Measurements from ENCODE around the gene ADAM17. TPM values are rescaled to one million over a fixed set of nuclear protein-coding genes. Genes with fewer than 3 reads are reported as not detected.

ADAM17 gene
- total and polyA plus RNA-seq, 2 of the 8 experiments (the other 6 are each of a cell fraction or from before 2014, with no cell fraction given) = 6.5 to 23.5 TPM

DNA sequence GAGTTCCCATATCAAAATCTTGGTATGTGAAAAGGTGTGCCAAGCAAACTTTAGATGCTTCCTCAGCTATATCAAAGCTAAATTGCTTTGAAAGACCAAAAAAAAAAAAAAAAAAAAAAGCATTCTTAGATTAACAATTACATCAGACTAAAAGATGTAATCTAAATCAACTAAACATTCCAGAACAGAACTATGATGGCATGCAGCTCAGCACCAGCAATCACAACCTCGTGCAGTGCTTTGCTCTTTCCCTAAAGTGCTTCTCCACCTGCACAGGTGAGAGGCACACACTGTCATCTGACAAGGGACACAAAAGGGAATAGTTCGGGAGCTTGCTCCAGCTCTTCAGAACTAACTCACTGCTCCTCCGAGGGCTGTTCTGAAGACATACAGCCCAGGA is 37.5 kb downstream of the ADAM17 start:
- DNase-seq (ENCODE audit: low read depth in 1 of 2, low spot score in 2 of 2) = no peak
- CTCF ChIA-PET (ENCODE audit: partially characterized antibody) = interaction anchor here (0.6 to 1.3 kb wide), 4 partner anchors 17 to 376 kb away, joined by 3 to 7 read pairs (median 3); no protein-coding TSS in a partner anchor
- TF ChIP-seq SP2 (IDR thresholded peaks at IDR 0.05; ENCODE audit: low read length) (no peak), FOSL1 (IDR thresholded peaks at IDR 0.05; ENCODE audit: insufficient read depth, low read depth, low read length) (no peak), KDM1A (IDR thresholded peaks at IDR 0.05; ENCODE audit: borderline replicate concordance, low read length) (no peak), SAP30 (IDR thresholded peaks at IDR 0.05; ENCODE audit: insufficient read depth, insufficient replicate concordance, low read length) (no peak), GTF2F1 (IDR thresholded peaks at IDR 0.05; ENCODE audit: borderline replicate concordance, low read depth, low read length) (no peak), RFX5 (IDR thresholded peaks at IDR 0.05; ENCODE audit: borderline replicate concordance, low read depth, low read length) (no peak), RXRA (IDR thresholded peaks at IDR 0.05; ENCODE audit: insufficient read depth, low read depth, low read length) (no peak), RBBP5 (IDR thresholded peaks at IDR 0.05; ENCODE audit: borderline replicate concordance, low read depth, low read length) (no peak), ZNF274 (IDR thresholded peaks at IDR 0.05; ENCODE audit: borderline replicate concordance, extremely low read depth, low read length) (no peak), SIRT6 (IDR thresholded peaks at IDR 0.05; ENCODE audit: low read length) (no peak), POLR2A (IDR thresholded peaks at IDR 0.05; ENCODE audit: control extremely low read depth in 1 of 2, low read depth in 2 of 2, low read length in 2 of 2) (no peak), USF2 (IDR thresholded peaks at IDR 0.05; ENCODE audit: low read length) (no peak), NANOG (IDR thresholded peaks at IDR 0.05; ENCODE audit: insufficient read depth, low read depth, low read length, poor library complexity, severe bottlenecking) (no peak)

More for the DNA sequence above, 37.5 kb downstream of the ADAM17 start:
- POLR2A ChIA-PET (ENCODE audit: partially characterized antibody) = interaction anchor here (0.7 to 1.2 kb wide), 3 partner anchors 37 to 251 kb away, joined by 3 read pairs; partner anchors contain the start of gene ADAM17
- H3K27ac ChIP-seq (ENCODE audit: low read depth, low read length) = no peak overlapping the region
- no peaks in the 10 kb centered on the region for H3K27me3 ChIP-seq (replicated peaks in 1 of 4; ENCODE audit: control insufficient read depth in 3 of 4, extremely low read depth in 1 of 4, insufficient read depth in 3 of 4, low read length in 3 of 4)
- H2AFZ ChIP-seq (ENCODE audit: low read length) = no peak overlapping the region
- H3K4me3 ChIP-seq (ENCODE audit: extremely low read depth in 1 of 4, insufficient read depth in 2 of 4, low read depth in 3 of 4, low read length in 4 of 4) = no peak overlapping the region
- peaks cover 2 to 18% (median 10%) of the 10 kb centered on the region in 4 experiments; a peak in 5 of 8 replicates for H3K36me3 ChIP-seq (ENCODE audit: control insufficient read depth in 2 of 4, insufficient read depth in 4 of 4, low read length in 3 of 4)
- H3K18ac ChIP-seq (ENCODE audit: extremely low read depth, low read length) = no peak overlapping the region; the same call in 1 of the 2 replicates
- H4K8ac ChIP-seq (ENCODE audit: extremely low read depth, insufficient read depth, low read length) = no peak overlapping the region
- H3K4ac ChIP-seq (replicated peaks; ENCODE audit: insufficient read length, low read depth, low read length) = no peak overlapping the region
- no peaks in the 10 kb centered on the region for H3K79me2 ChIP-seq (ENCODE audit: control insufficient read depth in 1 of 2, insufficient read depth in 2 of 2, low read length in 2 of 2)
- no peak overlapping the region for H3K9ac ChIP-seq (replicated peaks in 1 of 4; ENCODE audit: extremely low read depth in 1 of 4, low read depth in 3 of 4, low read length in 3 of 4)
- H4K91ac ChIP-seq (replicated peaks; ENCODE audit: insufficient read length, low read length) = no peak overlapping the region
- H2BK5ac ChIP-seq (ENCODE audit: low read depth, low read length) = no peak overlapping the region
- H3K56ac ChIP-seq (replicated peaks; ENCODE audit: insufficient read length, low read depth, low read length) = no peak overlapping the region
- no peak overlapping the region for H2AK5ac ChIP-seq (ENCODE audit: low read depth, low read length)
- 76% methylated on average over 3 of the region's 3 CpGs; no CpG with 5 or more reads in 1 of the 2 experiments for WGBS, 2 experiments (ENCODE audit: extremely low coverage in 1 of 2, insufficient coverage in 1 of 2, insufficient read length in 1 of 2, insufficient replicate concordance in 2 of 2, low coverage in 1 of 2, low lambda C conversion rate in 2 of 2, missing lambda C conversion rate in 1 of 2)
- H3K9me3 ChIP-seq (ENCODE audit: insufficient read depth in 2 of 2, low read depth in 1 of 2, low read length in 1 of 2) = no peaks in the 10 kb centered on the region
- no peak overlapping the region for H2BK12ac ChIP-seq (ENCODE audit: low read depth, low read length)
- H4K20me1 ChIP-seq (replicated peaks in 1 of 2; ENCODE audit: control insufficient read depth in 1 of 2, insufficient read depth in 2 of 2, low read length in 2 of 2) = peaks cover 0 to 2% of the 10 kb centered on the region in 2 experiments
- no peaks in the 10 kb centered on the region for H3K4me1 ChIP-seq (replicated peaks in 1 of 4; ENCODE audit: control insufficient read depth in 3 of 4, insufficient read depth in 4 of 4, low read length in 3 of 4)
- H3K4me2 ChIP-seq (ENCODE audit: insufficient read depth in 1 of 2, low read depth in 2 of 2, low read length in 2 of 2) = no peak overlapping the region
- H3K14ac ChIP-seq (ENCODE audit: insufficient read length) = no peak overlapping the region
- no peaks in the 10 kb centered on the region for H3K79me1 ChIP-seq (ENCODE audit: low read depth, low read length)
- H2BK20ac ChIP-seq (ENCODE audit: low read length) = no peak overlapping the region
- H2BK120ac ChIP-seq (replicated peaks; ENCODE audit: low read depth, low read length) = no peak overlapping the region
- H3K23me2 ChIP-seq (ENCODE audit: low read depth, low read length) = no peaks in the 10 kb centered on the region
- no peak overlapping the region for H2BK15ac ChIP-seq (ENCODE audit: low read length)
- FAIRE-seq = no peak
- H4K5ac ChIP-seq (ENCODE audit: insufficient read length, low read depth, low read length) = no peak overlapping the region
- H3K23ac ChIP-seq (ENCODE audit: insufficient read length) = no peak overlapping the region

All from H1 (cell line).